HG03280 (cell line): ENCODE measurements around the gene INVS.
"Not testable (repeated sequence)": the region's sequence is repeated elsewhere in the genome, so short reads cannot be mapped to it uniquely, and the experiment has no call there.

Experiments
- ATAC-seq: cut with Tn5 transposase; IDR thresholded peaks from one replicate; pipeline ENCODE4 v1.9.1; 2021; ENCODE audit warnings: mild to moderate bottlenecking, moderate library complexity; ENCODE audit not compliant: unreplicated experiment

Gene INVS

DNA sequence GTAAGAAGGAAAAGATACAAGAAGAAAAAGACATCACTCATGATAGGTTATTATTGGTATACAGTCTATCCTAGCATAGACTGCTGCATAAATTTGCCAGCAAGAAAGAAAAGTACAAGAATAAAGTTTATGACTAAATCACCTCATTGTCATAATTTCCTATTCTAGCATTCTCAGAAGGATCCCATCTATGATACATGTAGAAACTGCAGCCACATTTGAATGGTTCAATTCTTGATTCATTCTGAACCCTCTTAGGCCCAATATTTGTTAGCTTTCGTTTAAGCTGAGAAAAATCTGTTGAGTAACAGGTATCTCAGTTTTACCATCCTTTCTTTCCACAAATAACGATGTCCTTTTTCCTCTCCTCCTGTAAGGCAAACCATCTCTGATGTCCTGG is 21.2 kb downstream of the INVS start:
- no peak for ATAC-seq

DNA sequence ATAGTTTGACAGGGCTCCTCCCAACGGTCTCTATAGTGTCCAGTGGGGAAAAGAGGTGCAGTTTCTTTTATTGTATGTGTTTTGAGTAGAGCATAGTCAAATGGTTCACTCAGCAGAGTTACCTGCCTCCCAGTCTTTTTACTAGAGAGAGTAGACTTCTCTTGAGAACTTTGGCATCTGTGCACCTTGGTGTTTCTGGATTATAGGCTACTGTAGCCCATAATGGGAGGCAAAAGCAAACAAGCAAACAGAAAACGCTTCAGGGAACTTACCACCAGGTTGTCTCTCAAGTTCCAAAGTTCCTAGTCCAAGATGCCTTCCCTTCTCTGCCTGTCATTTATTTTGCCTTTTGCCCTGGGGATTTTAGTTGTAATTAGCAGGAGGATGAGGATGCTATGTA is 26.2 kb downstream of the INVS start:
- no peak for ATAC-seq

DNA sequence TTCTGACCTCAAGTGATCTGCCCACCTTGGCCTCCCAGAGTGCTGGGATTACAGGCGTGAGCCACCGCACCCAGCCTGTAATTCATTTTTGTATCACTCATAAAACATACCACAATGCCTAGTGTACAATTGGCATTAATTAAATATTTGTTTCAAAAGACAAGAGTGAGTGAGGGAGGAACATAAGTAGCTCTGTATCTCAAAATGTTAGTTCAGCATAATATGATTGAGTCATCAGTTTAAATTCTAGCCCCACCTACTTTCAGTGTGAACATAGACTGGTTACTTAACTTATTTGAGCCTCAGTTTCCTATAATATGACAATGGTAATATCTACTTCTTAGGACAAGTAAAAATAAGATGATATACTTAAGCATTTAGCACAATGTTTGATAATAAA is 26.9 kb downstream of the INVS start:
- ATAC-seq, result no peak

DNA sequence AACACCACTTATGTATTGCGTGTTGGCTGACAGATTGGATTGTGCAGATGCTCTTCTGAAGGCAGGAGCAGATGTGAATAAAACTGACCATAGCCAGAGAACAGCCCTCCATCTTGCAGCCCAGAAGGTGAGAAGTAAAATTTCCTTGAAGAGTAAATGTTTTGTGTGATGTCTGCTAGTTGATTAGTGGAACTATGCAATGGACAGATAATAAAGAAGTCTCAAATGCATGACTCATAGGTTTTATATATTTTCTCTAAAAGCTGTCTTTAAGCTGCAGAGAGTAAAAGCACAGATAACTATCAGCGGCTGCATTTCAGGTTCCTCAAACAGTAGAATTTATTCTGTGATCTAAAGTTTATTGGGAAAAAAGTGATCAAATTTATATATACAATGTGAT is 27.4 kb downstream of the INVS start:
- no peak for ATAC-seq

DNA sequence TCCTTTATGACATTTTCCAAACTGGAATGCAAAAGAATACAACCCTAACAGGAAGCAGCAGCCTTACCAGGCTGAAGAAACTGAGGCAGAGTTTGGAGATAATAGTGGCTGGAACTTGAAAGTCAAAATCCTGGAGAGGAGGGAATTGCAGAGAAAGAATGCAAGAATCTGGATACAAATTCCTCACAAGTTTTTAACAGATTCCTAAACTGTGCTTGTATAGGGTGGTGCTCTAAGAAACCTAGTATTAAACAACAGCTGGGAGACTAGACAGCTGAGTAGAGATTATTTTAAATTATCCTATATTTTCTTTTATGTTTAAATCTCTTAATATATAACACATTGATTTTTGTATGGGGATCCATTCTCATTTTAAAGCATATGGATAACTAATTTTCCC is 30.7 kb downstream of the INVS start:
- no peak for ATAC-seq

DNA sequence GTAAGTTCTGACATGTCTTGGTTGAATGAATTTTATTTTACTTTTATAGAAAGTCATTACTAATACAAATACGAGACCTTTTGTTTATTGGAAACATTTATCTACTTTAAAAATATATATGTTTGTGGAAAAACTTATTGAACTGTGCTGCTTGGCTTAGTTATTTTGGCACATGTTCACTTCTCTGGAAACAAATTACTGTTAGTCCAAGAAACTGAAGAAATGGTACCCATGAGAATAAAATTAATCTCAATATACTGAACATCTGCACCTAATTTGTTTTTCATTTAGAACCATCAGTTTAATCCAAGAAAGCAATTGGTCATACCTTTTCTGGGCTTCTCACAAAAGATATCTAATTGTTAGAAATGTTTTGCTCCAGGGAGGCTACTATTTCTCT is 32.2 kb downstream of the INVS start:
- ATAC-seq, result no peak

DNA sequence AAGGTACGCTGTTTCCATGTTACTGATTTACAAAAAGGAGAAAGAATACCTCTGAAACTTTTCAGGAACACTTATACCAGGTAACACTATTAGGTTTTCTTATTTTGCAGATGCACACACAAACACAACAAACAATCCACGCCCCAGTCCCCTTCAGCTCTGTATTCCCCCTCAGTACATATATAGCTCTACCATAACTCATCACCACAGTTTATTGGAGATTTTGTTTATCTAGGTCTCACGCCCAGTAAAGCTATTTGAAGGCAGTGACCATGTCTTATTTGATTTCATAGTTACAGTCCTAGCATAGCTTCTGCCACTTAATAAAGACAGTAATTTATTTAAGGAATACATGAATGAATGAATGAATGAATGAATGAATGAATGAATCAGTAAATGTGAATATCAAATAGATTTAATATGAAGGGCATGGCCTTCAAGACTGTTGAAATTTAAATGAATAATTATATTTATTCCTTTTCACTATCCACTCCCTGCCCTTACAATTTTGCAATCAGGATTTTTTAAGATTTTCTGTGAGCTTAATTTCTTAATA is 32.9 kb downstream of the INVS start:
- no peak for ATAC-seq

DNA sequence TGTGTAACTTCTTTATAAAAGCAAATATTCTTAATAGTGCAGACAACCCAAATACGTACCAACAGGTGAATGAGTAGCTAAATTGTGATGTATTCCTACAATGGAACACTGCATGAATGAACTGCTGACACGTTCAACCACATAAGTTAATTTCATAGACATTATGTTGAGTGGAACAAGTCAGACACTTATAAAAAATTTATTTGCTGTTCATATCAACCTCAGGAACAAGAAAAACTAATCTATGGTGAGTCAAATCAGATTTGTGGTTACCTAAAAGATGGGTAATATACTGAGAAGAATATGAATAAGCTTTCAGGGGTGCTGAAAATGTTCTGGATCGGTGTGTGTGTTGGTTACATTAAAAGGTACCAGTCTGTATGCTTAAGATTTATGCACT is 35.7 kb downstream of the INVS start:
- no peak for ATAC-seq

DNA sequence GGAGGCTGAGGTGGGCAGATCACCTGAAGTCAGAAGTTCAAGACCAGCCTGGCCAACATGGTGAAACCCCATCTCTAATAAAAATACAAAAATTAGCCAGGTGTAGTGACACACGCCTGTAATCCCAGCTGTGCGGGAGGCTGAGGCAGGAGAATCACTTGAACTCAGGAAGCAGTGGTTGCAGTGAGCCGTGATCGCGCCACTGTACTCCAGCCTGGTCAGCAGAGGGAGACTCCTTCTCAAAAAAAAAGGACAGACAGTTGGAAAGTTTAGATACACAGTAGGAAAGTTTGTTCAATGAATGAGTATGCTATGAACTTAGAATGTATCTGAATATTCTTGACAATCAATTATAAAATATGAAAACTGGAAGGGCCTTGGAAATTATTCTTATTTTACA is 37.8 kb downstream of the INVS start:
- ATAC-seq, result not testable (repeated sequence)

DNA sequence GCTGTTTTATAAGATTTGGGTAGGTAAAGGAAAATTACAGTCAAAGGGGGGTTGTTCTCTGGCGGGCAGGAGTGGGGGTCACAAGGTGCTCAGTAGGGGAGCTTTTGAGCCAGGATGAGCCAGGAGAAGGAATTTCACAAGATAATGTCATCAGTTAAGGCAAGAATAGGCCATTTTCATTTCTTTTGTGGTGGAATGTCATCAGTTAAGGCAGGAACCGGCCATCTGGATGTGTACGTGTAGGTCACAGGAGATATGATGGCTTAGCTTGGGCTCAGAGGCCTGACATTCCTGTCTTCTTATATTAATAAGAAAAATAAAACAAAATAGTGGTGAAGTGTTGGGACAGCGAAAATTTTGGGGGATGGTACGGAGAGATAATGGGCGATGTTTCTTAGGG is 41.3 kb downstream of the INVS start:
- ATAC-seq, result not testable (repeated sequence)

DNA sequence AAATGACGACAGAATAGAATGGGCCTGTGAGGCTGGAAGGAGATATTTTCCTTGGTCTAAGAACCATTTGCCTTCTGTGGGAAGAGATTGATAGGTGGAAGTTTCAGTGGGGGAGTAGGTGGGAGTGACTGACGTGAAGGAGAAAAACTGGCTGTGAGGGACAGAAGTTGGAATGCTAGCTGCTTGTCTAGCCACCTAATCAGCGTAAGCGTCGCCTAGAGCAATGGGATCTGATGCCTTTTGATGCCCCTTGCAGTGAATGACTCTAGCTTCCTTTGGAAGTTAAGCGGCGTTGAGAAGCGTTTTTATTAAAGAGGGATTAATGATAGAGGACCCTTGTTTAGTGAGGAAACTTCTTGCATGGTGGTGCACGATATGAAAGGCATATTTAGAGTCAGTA is 42.8 kb downstream of the INVS start:
- ATAC-seq, result not testable (repeated sequence)

DNA sequence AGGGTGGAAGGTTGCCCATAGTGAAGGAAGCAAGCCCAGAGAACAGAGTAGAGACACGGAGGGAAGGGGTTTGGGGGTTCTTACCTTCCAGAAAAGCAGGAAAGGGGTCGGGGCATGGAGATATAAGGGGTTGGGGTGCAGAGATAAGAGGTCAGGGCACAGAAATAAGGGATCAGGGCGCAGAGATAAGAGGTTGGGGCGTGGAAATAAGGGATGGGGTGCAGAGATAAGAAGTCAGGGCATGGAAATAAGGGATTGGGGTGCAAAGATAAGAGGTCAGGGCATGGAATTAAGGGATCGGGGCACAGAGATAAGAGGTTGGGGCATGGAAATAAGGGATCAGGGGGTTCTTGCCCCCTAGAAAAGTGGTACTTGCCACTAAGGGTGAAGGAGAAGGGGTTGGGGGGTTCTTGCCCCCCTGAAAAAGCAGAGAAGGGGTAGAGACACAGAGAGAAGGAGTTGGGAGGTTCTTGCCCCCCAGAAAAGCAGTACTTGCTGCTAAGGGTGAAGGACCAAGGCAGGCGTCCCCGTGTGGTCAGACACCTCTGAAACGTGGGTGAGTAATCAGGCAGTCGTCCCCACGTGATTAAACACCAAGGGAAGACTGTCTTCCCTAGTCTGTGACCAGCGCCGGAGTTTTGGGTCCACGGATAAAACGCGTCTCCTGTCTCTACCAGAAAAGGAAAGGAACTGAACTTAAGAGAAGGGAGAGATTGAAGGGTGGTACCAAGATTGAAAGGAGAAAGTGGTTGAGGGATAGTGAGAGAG is 46.3 kb downstream of the INVS start:
- not testable (repeated sequence) for ATAC-seq

DNA sequence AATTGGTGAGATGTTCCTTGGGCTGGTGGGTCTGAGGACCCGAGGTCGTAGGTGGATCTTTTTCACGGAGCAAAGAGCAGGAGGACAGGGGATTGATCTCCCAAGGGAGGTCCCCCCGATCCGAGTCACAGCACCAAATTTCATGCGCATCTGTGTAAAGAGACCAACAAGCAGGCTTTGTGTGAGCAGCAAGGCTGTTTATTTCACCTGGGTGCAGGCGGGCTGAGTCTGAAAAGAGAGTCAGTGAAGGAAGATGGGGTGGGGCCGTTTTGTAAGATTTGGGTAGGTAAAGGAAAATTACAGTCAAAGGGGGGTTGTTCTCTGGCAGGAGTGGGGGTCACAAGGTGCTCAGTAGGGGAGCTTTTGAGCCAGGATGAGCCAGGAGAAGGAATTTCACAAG is 46.9 kb downstream of the INVS start:
- not testable (repeated sequence) for ATAC-seq

DNA sequence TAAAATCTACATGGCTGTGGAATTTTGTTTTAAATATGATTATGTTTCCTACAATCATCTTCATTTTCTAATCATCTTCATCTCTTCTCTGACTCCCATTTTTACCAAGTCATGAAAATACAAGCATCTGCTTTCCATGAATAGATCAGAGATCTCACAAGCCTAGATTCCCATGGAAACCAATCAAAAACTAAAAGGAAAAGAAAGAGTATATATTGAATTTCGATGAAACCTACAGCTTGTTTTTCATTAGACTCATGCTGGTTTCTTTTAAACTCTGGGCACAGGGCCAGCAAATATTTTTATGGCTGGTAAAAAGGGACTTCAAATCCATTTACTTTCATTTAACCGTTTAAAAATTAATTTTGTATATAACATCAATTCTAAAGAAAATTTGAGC is 51.2 kb downstream of the INVS start:
- ATAC-seq, result no peak

DNA sequence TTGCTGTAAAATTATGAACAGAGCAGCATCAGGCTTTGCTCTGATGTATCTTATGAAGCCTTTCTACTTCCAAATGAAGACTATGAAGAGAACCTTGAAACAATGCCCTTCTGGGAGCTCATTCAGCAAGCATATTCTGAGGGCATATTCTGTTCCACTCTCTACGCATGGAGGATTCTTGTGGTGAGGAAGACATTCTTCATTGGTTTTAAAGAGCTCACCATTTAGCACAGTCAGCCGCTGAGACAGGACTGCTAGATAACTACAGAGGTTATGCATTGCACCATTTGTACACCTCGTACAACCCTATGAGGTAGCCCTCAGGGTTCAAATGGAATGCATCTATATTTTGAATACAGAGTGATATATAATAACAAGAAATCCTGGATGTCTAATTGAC is 61.0 kb downstream of the INVS start:
- ATAC-seq, result no peak

DNA sequence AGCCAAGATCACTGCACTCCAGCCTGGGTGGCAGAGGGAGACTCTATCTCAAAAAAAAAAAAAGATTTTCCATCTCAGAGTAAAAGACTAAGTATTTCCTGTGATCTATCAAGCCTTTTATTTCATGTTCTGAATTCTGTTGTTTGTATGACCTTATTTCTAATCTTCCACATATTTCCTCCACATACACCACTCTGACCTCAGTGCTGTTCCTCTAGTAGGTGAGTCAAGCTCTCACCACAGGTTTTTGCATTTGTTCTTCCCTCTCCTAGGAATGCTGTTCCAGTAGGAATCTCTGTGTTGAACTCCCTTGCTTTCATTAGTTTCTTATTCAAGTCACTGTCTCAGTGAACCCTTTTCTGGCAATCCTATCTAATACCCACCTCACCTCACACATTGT is 68.1 kb downstream of the INVS start:
- ATAC-seq, result no peak

DNA sequence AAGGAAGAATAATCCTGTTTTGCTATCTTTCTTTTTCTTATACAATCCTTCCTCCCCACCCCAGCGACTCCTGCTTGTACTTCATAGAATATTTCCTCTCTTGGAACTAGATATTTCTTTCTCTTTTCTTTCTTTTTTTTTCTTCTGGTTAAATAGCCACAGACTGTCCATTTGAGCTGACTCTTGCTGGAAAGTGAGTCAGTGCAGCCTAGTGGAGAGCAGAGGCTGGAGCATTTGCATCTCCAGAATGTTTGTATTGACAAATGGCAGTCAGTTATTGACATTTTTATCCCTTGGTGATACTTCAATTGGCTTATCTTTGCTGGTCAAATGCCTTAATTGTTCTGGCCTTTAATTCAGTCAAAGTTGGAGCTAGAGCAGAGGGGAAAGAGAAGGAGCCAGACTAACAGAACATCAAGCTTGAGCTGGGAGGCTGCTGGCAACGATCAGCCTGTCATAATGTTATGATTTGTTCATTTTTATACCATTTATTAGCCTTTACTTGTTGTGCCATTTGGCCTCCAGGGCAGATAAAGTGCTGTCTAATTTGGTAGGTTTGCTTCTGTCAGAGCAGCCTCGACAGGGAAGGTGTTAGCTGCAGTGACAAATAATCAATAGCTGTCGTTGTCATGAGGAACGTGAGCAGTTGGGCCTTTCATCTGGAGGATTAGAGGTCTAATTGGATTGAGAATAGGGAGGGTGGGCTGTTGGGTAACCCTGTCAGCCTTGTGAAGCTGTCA is 69.0 kb downstream of the INVS start:
- no peak for ATAC-seq

DNA sequence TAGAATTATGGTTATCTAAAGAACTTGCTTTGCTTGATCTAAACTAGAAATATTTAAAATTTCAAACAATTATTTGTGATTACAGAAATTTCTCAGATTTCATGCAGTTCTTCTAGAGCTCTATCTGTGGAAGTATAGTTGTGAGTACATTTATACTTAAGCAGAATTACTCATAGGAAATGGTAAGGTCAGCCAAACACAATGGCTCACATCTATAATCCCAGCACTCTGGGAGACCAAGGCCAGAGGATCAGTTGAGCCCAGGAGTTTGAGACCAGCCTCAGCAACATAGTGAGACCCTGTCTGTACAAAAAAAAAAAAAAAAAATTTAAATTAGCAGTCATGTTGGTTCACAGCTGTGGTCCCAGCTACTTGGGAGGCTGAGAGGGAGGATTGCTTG is 71.0 kb downstream of the INVS start:
- ATAC-seq, result no peak

DNA sequence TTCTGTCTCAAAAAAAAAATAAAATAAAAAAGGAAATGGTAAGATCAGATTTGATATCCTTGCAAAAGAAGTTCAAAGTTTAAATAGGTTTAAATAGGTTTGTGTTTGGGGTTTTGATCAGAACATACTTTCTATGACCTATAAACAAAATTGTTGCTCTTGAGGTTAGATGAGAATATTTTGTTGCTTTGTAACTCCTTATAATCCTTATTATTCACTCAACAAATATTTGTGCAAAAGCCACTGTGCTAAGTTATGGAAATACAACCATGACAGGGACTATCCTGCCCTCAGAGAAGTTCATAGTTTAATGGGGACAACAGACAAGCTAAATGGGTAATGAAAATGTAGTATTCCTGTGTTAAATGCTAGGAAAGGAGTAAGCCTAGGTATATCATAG is 71.5 kb downstream of the INVS start:
- no peak for ATAC-seq

DNA sequence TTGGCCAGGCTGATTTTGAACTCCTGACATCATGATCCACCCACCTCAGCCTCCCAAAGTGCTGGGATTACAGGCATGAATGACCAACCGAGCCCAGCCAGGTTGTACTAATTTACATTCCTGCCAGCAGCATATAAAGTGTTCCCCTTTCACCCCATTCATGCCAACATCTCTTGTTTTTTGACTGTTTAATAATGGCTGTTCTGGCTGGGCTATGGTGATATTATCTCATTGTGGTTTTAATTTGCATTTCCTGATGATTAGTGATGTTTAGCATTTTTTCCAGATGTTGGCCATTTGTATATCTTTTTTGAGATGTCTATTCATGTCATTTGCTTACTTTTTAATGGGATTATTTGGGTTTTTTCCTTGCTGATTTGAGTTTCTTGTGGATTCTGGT is 87.3 kb downstream of the INVS start:
- ATAC-seq, result no peak

DNA sequence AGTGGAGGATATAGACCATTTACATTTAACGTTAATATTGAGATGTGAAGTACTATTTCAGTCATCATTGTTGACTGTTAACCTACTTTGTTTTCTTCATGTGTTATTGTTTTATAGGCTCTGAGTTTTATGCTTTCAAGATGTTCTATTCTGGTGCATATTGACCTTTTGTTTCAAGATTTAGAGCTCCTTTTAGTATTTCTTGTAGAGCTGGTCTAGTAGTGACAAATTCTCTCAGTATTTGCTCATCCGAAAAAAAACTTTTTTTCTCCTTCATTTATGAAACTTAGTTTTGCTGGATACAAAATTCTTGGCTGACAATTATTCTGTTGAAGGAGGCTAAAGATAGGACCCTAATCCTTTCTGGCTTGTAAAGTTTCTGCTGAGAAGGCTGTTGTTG is 91.3 kb downstream of the INVS start:
- ATAC-seq, result no peak

DNA sequence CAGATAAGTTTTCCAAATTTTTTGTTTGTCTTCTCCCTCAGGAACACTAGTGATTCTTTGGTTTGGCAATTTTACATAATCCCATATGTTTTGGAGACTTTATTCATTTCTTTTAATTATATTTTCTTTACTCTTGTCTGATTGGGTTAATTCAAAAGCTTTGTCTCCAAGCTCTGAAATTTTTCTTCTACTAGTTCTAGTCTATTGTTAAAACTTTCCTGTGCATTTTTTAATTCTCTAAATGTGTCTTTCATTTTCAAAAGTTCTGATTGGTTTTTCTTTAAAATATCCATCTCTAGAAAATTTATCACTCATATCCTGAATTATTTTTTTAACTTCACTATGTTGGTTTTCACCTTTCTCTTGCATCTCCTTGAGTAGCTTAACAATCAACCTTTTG is 92.2 kb downstream of the INVS start:
- ATAC-seq, result no peak
